ENCODE data around the gene BTK. TPM values are rescaled to one million over a fixed set of nuclear protein-coding genes. Genes with fewer than 3 reads are reported as not detected.

Gene BTK
- total RNA-seq, 1 experiment from 2014 or later, result not detected

GRCh38 chrX:101303790-101304189 is 82.2 kb downstream of the BTK start:
- Histone ChIP-seq H3F3A (ENCODE audit: low read length, unreplicated experiment) (no peaks in the 10 kb centered on the region), H3K79me2 (ENCODE audit: low read length) (no peaks in the 10 kb centered on the region), H3K4me1 (ENCODE audit: insufficient read depth, low read length) (no peaks in the 10 kb centered on the region), H3K9ac (ENCODE audit: low read length) (no peak overlapping the region), H3K4me2 (ENCODE audit: low read length) (no peak overlapping the region), H3K27ac (ENCODE audit: low read length) (no peak overlapping the region), H3K9me2 (replicated peaks; ENCODE audit: low read length) (no peaks in the 10 kb centered on the region), H3K36me3 (ENCODE audit: low read depth, low read length) (no peaks in the 10 kb centered on the region), H4K20me1 (ENCODE audit: low read length) (no peaks in the 10 kb centered on the region), H3K4me3 (ENCODE audit: low read length) (no peak overlapping the region), H3K27me3 (ENCODE audit: low read length) (no peaks in the 10 kb centered on the region), H2AFZ (ENCODE audit: low read length) (no peak overlapping the region), H3K9me3 (ENCODE audit: low read length) (no peaks in the 10 kb centered on the region)
- no TSS peak for BruUV-seq (replicated peaks)
- ATAC-seq (no peak), DNase-seq (no peak)
- ChIA-PET CTCF (no interaction called here), POLR2A (ENCODE audit: unreplicated experiment) (no interaction called here)
- no peak for TF ChIP-seq CTCF (conservative IDR thresholded peaks at IDR 0.05; ENCODE audit: low read depth, low read length)
- TF ChIP-seq EZH2 (IDR thresholded peaks at IDR 0.05; ENCODE audit: low read length, unreplicated experiment), result no peak
- no peak for TF ChIP-seq EZH2phosphoT487 (IDR thresholded peaks at IDR 0.05; ENCODE audit: borderline replicate concordance, low read length)
- intact Hi-C loops (cut with micrococcal nuclease), result no loop called here

Other genes with a start within 250 kb of the BTK start
- gene DRP2, start 166.4 kb downstream of the BTK start, total RNA-seq (2014; rRNA removed), result 0.15 and 0.58 TPM in 2 replicates
- 0.35 TPM in 1 of 2 replicates, not detected in the other for gene TAF7L, start 94.9 kb downstream of the BTK start, total RNA-seq (2014; rRNA removed)
- gene TIMM8A, start 37.4 kb downstream of the BTK start, total RNA-seq (2014; rRNA removed), result 5.0 and 7.8 TPM in 2 replicates
- gene RPL36A, start 4.8 kb upstream of the BTK start, total RNA-seq (2014; rRNA removed), result 914 and 1,023 TPM in 2 replicates
- gene GLA, start 21.7 kb upstream of the BTK start, total RNA-seq (2014; rRNA removed), result 41.9 and 54.8 TPM in 2 replicates
- 54.8 TPM in 2 replicates for gene HNRNPH2, start 22.0 kb upstream of the BTK start, total RNA-seq (2014; rRNA removed)
- not detected in 2 replicates for gene ARMCX4, start 99.3 kb upstream of the BTK start, total RNA-seq (2014; rRNA removed)
- not detected in 2 replicates for gene ARMCX1, start 164.4 kb upstream of the BTK start, total RNA-seq (2014; rRNA removed)
- 33.7 and 52.8 TPM in 2 replicates for gene ARMCX6, start 231.8 kb upstream of the BTK start, total RNA-seq (2014; rRNA removed)
- 13.6 and 16.0 TPM in 2 replicates for gene ARMCX3, start 237.0 kb upstream of the BTK start, total RNA-seq (2014; rRNA removed)

Measured in PC-3 (cell line).